K562 (cell line): ENCODE measurements around the gene HK1. TPM values are rescaled to one million over a fixed set of nuclear protein-coding genes. Genes with fewer than 3 reads are reported as not detected.

Source experiments
- CEBPG ChIP-seq, 3 experiments: fragments of 200-800 bp in 1 of 3; sonication (Bioruptor generic) in 1 of 3; sonication (generic) in 1 of 3; formaldehyde crosslinking in 1 of 3; IDR thresholded peaks in 2 of 3; conservative IDR thresholded peaks in 1 of 3; 2 replicates each; pipeline versions ENCODE4 v1.6.1 to v1.8.0; 2016 to 2022; ENCODE audit warnings: missing compliant biosample characterization in 2 of 3, missing genetic modification characterization in 2 of 3, mild to moderate bottlenecking in 1 of 3, missing genetic modification reagents in 1 of 3
- HOXB6 ChIP-seq: fragments of 250-450 bp; sonication (Bioruptor Pico); IDR thresholded peaks from 2 replicates; pipeline ENCODE4 v1.5.1; 2022; ENCODE audit warnings: mild to moderate bottlenecking, borderline replicate concordance
- PHF21A ChIP-seq: fragments of 450-650 bp; IDR thresholded peaks from 2 replicates; pipeline ENCODE4 v1.6.1; 2017; ENCODE audit warnings: low read depth, borderline replicate concordance
- ZC3H11A ChIP-seq: IDR thresholded peaks from 2 replicates; pipeline ENCODE4 v1.6.1; 2012; ENCODE audit warnings: low read depth, low read length, improper control_type of control experiment
- ZNF561 ChIP-seq: fragments of 450-650 bp; formaldehyde crosslinking; conservative IDR thresholded peaks from 2 replicates; pipeline ENCODE4 v1.4.0; 2020; ENCODE audit warnings: mild to moderate bottlenecking, moderate library complexity
- ZNF696 ChIP-seq: fragments of 250-450 bp; sonication (Bioruptor Pico); conservative IDR thresholded peaks from 2 replicates; pipeline ENCODE4 v1.4.0; 2020; ENCODE audit warnings: mild to moderate bottlenecking, moderate library complexity
- polyA plus RNA-seq, 8 experiments: library from polyadenylated mRNA; depleted of rRNA in 4 of 8; stranded (reverse) in 5 of 8; unstranded in 3 of 8; fragments of >200 nt; fragmentation: Nextera tagmentation in 2 of 8; fragmentation: Illumina TruSeq in 1 of 8; extraction: Ambion mirVana in 2 of 8; extraction: Trizol in 1 of 8; gene quantifications; 2 replicates each; pipeline versions ENCODE4 v1.2.1 to v1.2.3, GENCODE V29; 2011 to 2014; ENCODE audit warnings: inconsistent platforms in 1 of 8, missing spikeins in 1 of 8
- total RNA-seq, 7 experiments: library from RNA; depleted of rRNA in 6 of 7; stranded (reverse); fragments of >200 nt in 6 of 7; fragmentation: Illumina TruSeq in 2 of 7; extraction: Trizol in 2 of 7; gene quantifications; 2 replicates each; pipeline versions ENCODE4 v1.2.1 to v1.2.3, GENCODE V29; 2011 to 2021; ENCODE audit warnings: low replicate concordance in 1 of 7
- TF ChIP-seq, protein P1 (sequence below): sonication (generic); formaldehyde crosslinking; IDR thresholded peaks from 2 replicates; pipeline ENCODE4 v1.8.0; 2023; ENCODE audit warnings: missing genetic modification reagents, mild to moderate bottlenecking, borderline replicate concordance
- TF ChIP-seq, protein P2 (sequence below): sonication (generic); formaldehyde crosslinking; IDR thresholded peaks from 2 replicates; pipeline ENCODE4 v1.8.0; 2023; ENCODE audit warnings: mild to moderate bottlenecking, missing genetic modification reagents
- TF ChIP-seq, protein P3 (sequence below): fragments of 450-650 bp; IDR thresholded peaks from 2 replicates; pipeline ENCODE4 v1.6.1; 2014; ENCODE audit warnings: low read depth, mild to moderate bottlenecking, moderate library complexity, borderline replicate concordance
- TF ChIP-seq, protein P4 (sequence below): sonication (generic); formaldehyde crosslinking; IDR thresholded peaks from 2 replicates; pipeline ENCODE4 v1.8.0; 2022; ENCODE audit warnings: mild to moderate bottlenecking, missing genetic modification reagents
- TF ChIP-seq, protein P5 (sequence below): IDR thresholded peaks from 2 replicates; pipeline ENCODE4 v1.6.1; 2011; ENCODE audit not compliant: insufficient read length; ENCODE audit errors: extremely low read depth

Gene HK1
- total and polyA plus RNA-seq, 9 of the 15 experiments (the other 6 are each of a cell fraction or from before 2014, with no cell fraction given) = 29.2 to 444 (median 193) TPM

DNA sequence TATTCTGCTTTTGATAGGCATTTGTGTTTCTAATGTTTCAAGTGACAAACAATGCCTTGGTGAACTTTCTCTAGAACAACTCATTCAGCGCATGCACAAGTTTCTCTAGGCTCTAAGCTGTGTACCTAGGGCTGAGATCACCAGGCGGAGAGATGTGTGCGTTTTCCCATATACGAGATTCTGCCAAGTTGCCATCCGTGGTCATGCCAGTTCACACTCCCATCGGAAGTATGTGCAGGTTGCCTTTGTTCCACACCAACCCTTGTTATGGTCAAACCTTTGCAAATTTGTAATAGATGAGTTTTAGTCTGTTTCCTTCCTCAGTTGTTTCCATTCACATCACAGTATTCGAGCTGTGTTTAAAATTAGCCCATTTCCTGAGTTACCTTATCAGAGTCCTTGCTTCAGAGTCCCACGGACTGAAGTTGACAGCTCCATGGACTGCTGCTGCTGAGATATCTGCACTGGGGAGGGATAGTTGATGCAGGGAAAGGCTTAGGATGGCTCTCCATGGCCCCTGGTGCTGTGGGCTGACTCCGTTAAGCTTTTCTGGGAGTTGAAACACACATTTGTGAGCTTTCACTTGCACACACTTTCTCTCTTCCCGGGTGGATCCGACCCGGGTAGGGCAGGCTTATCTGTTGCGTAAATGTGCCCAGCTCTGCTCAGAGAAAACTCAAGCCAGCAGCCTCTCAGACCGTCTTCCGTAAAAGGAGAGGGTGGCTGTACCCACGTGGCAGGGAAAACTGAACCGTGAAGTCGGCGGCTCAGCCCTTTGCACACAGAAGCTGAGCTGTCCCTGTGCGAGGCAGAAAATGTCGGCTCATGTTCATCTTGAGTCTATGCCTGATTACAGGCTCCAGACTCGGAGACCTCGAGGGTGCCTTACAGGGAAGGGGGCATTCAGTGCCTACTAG is 49.4 kb downstream of the HK1 start (continued):
- TF ChIP-seq, protein P1, sequence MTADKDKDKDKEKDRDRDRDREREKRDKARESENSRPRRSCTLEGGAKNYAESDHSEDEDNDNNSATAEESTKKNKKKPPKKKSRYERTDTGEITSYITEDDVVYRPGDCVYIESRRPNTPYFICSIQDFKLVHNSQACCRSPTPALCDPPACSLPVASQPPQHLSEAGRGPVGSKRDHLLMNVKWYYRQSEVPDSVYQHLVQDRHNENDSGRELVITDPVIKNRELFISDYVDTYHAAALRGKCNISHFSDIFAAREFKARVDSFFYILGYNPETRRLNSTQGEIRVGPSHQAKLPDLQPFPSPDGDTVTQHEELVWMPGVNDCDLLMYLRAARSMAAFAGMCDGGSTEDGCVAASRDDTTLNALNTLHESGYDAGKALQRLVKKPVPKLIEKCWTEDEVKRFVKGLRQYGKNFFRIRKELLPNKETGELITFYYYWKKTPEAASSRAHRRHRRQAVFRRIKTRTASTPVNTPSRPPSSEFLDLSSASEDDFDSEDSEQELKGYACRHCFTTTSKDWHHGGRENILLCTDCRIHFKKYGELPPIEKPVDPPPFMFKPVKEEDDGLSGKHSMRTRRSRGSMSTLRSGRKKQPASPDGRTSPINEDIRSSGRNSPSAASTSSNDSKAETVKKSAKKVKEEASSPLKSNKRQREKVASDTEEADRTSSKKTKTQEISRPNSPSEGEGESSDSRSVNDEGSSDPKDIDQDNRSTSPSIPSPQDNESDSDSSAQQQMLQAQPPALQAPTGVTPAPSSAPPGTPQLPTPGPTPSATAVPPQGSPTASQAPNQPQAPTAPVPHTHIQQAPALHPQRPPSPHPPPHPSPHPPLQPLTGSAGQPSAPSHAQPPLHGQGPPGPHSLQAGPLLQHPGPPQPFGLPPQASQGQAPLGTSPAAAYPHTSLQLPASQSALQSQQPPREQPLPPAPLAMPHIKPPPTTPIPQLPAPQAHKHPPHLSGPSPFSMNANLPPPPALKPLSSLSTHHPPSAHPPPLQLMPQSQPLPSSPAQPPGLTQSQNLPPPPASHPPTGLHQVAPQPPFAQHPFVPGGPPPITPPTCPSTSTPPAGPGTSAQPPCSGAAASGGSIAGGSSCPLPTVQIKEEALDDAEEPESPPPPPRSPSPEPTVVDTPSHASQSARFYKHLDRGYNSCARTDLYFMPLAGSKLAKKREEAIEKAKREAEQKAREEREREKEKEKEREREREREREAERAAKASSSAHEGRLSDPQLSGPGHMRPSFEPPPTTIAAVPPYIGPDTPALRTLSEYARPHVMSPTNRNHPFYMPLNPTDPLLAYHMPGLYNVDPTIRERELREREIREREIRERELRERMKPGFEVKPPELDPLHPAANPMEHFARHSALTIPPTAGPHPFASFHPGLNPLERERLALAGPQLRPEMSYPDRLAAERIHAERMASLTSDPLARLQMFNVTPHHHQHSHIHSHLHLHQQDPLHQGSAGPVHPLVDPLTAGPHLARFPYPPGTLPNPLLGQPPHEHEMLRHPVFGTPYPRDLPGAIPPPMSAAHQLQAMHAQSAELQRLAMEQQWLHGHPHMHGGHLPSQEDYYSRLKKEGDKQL (CRISPR knock-in tag) = no peak
- TF ChIP-seq HOXB6 (CRISPR knock-in tag) = no peak
- no peak for TF ChIP-seq ZNF561 (CRISPR knock-in tag)
- TF ChIP-seq PHF21A = no peak
- TF ChIP-seq, protein P2, sequence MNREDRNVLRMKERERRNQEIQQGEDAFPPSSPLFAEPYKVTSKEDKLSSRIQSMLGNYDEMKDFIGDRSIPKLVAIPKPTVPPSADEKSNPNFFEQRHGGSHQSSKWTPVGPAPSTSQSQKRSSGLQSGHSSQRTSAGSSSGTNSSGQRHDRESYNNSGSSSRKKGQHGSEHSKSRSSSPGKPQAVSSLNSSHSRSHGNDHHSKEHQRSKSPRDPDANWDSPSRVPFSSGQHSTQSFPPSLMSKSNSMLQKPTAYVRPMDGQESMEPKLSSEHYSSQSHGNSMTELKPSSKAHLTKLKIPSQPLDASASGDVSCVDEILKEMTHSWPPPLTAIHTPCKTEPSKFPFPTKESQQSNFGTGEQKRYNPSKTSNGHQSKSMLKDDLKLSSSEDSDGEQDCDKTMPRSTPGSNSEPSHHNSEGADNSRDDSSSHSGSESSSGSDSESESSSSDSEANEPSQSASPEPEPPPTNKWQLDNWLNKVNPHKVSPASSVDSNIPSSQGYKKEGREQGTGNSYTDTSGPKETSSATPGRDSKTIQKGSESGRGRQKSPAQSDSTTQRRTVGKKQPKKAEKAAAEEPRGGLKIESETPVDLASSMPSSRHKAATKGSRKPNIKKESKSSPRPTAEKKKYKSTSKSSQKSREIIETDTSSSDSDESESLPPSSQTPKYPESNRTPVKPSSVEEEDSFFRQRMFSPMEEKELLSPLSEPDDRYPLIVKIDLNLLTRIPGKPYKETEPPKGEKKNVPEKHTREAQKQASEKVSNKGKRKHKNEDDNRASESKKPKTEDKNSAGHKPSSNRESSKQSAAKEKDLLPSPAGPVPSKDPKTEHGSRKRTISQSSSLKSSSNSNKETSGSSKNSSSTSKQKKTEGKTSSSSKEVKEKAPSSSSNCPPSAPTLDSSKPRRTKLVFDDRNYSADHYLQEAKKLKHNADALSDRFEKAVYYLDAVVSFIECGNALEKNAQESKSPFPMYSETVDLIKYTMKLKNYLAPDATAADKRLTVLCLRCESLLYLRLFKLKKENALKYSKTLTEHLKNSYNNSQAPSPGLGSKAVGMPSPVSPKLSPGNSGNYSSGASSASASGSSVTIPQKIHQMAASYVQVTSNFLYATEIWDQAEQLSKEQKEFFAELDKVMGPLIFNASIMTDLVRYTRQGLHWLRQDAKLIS = no peak
- TF ChIP-seq, protein P3, sequence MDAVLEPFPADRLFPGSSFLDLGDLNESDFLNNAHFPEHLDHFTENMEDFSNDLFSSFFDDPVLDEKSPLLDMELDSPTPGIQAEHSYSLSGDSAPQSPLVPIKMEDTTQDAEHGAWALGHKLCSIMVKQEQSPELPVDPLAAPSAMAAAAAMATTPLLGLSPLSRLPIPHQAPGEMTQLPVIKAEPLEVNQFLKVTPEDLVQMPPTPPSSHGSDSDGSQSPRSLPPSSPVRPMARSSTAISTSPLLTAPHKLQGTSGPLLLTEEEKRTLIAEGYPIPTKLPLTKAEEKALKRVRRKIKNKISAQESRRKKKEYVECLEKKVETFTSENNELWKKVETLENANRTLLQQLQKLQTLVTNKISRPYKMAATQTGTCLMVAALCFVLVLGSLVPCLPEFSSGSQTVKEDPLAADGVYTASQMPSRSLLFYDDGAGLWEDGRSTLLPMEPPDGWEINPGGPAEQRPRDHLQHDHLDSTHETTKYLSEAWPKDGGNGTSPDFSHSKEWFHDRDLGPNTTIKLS = no peak
- TF ChIP-seq, protein P4, sequence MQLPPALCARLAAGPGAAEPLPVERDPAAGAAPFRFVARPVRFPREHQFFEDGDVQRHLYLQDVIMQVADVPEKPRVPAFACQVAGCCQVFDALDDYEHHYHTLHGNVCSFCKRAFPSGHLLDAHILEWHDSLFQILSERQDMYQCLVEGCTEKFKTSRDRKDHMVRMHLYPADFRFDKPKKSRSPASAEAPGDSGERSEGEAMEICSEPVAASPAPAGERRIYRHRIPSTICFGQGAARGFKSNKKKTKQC (CRISPR knock-in tag) = no peak
- TF ChIP-seq ZNF696 (CRISPR knock-in tag) = no peak
- no peak for TF ChIP-seq ZC3H11A
- 0 out of 2 replicates have a peak, but pooled peaks have one; percentile 29 for TF ChIP-seq CEBPG (CRISPR knock-in tag; IDR thresholded peaks at IDR 0.05)
- peak in 1 of 2 experiments; percentile 54; a peak in 1 of 4 replicates for TF ChIP-seq CEBPG (tag; conservative IDR thresholded peaks at IDR 0.05 in 1 of 2, IDR thresholded peaks at IDR 0.05 in 1 of 2)
- TF ChIP-seq, protein P5, sequence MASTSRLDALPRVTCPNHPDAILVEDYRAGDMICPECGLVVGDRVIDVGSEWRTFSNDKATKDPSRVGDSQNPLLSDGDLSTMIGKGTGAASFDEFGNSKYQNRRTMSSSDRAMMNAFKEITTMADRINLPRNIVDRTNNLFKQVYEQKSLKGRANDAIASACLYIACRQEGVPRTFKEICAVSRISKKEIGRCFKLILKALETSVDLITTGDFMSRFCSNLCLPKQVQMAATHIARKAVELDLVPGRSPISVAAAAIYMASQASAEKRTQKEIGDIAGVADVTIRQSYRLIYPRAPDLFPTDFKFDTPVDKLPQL = no peak
